Hematopoietic multipotent progenitor cell treated with erythropoietin and hydrocortisone succinate and interleukin-3 and kit ligand, for 4 days (in vitro differentiated cells): ENCODE measurements around the gene OOSP3.
"Not testable (repeated sequence)": the region's sequence is repeated elsewhere in the genome, so short reads cannot be mapped to it uniquely, and the experiment has no call there.

Experiments used
- DNase-seq: peaks from one replicate; pipeline ENCODE4 v3.0.0-alpha.2; 2015

The OOSP3 gene, protein sequence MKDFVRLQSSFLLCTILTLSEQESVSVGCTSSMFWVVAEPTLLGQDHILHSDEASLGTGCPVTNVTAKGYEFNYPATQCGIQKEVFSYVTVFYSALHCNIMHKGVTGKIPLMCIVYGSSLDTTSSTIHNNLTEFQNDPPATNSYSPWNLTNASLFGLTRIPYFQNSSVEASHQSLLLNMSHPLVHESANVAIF

DNA sequence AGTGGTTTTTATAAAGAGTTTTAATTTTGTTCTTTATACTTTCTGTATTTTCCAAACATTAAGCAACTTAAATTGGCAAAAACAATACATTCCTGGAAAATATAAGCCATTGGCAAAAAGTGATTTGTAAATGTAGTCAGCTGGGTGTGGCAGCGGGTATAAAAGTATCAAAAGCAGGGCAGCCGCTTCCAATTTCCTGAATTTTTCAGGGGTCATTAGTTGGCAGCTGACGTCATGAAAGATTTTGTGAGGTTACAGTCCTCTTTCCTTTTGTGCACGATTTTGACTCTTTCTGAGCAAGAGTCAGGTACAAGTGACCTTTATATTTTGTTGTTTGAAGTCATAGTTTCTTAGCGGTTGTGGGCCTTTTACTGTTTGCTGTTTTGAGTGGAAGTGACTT lies at the start of gene OOSP3:
TSS of gene OOSP3 (plus strand) at position 208 of the 400 bp plus-strand sequence. CDS start at position 235, 27 bp downstream.
- DNase-seq: no peak

DNA sequence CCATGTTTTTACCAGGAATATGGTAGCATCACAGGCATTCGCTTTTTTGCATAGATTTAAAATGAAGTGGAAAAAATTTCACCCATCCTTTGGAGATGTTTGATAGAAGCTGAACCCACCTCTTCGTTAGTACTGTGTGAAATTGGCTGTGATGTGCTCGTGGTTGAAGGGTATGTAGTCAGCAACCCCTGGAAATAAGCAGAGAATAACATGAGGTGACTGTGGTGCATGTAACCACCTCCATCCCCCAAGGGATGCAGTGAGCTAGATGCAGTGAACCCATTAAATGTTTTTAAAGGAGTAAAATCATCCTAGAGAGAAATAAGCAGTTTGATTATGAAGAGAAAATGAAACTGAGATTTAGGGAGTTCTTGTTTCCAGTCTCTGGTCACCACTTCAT lies 49.2 kb upstream of the OOSP3 start:
- no peak for DNase-seq

DNA sequence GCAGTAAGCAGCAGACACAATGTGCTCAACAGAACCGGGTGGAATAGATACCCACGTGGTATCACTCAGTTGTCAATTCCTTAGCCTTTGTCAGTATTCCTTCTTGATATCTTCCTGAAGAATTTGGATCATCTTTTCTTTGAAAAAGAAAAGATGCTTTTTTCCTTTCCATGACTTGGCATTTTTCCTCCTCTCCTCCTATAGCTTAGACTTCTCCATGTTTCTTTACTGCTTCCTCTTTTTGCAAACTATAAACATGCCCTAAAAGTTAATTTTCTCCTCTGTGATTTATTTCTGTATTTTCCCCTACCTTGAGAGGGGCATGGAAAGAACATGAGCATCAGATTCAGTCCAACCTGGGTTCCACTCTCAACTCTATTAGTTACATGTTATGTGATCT lies 45.0 kb upstream of the OOSP3 start:
- DNase-seq: no peak

DNA sequence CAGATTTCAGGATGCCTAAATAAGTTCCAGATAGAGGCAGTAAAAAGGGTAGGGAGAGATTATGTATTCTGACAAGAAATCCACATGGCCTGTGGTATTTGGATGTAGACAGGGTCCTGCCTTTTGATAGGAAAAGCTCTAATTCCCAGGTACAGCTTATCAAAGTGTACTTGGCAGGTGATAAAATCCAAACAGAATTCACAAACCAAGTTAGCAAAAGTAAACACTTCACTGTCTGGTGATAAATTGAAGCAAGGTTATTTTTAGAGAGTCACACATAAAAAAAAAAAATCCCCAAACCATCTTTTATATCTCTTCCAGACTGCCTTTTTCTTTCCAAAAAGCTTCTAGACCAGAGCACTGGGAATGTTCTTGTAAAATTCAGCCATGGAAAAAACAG lies 39.0 kb upstream of the OOSP3 start:
- no peak for DNase-seq

DNA sequence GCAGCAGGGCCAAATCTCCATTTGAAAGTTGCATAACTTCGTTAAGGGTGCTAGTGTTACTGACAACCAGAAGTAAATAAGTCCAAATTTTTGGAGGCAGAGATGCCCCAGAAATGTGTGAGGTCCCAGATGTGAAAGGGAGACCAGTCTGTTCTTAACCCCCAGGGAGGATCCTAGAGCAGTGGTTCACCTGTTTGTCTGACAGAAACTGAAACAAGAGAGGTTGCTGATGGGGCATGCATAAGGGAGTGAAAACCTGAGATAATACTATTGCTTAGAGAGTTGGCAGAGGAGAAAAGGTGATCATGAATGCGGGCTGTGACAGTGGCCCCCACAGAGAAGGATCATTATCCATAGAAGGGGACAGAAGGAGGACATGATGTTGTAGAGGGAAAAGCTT lies 37.1 kb upstream of the OOSP3 start:
- no peak for DNase-seq

DNA sequence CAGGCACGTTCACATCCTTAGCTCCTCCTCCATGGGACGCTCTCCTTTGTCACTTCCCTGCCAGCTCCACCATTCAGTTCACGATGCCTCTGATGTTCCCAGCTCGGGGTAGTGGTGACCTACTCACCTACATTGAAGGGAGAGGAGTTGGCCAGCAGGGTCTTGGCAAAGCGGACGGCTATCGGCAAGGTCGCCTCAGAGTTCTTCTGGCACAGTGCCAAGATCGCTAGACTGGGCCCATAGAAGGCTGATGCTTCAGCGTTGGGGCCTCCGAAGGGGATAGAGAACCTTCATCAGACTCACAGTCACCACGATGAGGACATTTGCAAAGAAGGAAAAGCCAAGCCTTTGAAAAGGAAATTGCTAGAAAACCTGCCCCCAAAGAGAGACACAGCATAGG lies 36.3 kb upstream of the OOSP3 start:
- no peak for DNase-seq

DNA sequence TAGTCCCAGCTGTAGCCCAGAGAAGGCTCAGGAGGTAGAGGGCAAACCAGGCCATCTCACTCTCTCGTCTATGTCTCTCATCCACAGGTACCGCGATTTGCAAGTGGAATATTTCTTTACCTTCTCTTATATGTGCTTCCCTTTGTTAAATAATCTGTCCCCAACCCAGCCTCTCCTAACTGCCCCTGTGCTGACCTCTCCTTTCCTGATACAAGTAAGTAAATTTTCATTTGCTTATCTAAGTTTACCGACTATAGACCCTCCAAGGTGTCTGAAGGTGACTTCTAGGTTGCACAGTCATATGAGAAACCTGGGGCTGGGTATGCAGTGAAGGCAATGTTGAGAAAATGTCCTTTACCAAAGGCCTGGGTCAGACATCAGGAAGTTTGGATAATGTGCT lies 33.2 kb upstream of the OOSP3 start, which contains the start of gene CBLIF:
TSS of gene CBLIF (minus strand) at position 101 of the 400 bp plus-strand sequence. CDS start at position 55, 46 bp downstream.
- DNase-seq: no peak

DNA sequence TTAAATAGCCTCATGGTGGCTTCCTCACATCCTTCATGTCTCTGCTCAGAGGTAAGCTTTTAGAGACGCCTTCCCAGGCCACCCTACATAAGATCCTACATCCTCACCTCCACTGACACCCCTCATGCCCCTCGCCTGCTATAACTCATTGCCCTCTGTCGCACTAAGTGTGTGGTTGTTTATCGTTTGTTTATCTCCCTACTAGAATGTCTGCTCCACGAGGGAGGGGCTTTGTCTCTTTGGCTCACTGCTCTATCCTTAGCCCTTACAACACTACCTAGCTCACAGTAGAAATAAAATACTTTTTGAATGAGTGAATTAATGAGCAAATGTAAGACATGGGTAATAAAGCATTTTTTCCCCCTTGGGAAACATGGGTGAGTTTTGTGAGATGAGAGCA lies 32.0 kb upstream of the OOSP3 start:
- DNase-seq: no peak

DNA sequence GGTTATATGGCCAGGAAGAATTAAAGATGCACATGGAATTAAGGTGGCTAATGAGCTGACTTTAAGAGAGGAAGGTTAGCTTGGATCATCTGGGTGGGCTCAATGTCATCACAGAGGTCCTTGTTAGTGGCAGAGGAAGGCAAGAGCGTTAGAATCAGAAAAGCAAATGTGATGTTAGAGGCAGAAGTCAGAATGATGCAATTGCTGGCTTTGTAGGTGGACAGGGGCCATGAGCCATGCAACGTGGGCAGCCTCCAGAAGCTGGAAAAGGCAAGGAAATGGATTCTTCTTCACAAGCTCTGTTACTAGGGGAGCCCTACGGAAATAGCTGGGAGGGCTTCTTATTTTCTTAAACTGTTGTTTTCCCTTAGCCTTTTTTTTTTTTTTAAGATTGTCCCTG lies 31.0 kb upstream of the OOSP3 start:
- no peak for DNase-seq

DNA sequence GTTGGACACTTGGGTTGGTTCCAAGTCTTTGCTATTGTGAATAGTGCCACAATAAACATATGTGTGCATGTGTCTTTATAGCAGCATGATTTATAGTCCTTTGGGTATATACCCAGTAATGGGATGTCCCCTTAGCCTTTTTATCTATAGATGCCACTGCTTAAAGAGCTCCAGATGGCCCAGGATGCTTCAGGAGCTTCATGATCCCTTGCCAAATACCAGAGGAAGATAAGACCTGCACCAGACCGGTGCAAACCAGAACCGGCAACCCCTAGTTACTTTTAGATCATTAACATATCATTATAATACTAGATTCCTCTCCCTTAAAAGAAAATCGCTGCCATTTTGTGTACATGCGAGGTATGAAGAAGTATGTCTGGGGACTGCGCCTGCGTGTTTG lies 30.1 kb upstream of the OOSP3 start:
- not testable (repeated sequence) for DNase-seq

DNA sequence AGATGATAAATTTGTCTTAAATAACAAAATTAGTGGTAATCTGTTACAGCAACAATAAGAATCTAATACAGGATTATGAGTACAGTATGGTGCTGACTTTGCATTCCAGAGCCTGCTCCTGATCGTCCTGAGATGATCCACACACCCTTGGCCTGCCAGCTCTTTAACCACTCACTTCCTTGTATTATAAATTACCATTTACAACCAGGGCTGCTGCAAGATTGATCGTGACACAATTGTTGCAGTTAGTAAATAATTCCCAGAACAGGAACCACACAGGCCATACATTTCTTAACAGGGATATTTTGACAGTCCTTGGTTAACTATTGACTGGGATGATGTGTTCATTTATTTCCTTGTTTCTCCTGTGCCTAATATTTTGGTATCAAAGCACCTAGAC lies 29.5 kb upstream of the OOSP3 start:
- no peak for DNase-seq

DNA sequence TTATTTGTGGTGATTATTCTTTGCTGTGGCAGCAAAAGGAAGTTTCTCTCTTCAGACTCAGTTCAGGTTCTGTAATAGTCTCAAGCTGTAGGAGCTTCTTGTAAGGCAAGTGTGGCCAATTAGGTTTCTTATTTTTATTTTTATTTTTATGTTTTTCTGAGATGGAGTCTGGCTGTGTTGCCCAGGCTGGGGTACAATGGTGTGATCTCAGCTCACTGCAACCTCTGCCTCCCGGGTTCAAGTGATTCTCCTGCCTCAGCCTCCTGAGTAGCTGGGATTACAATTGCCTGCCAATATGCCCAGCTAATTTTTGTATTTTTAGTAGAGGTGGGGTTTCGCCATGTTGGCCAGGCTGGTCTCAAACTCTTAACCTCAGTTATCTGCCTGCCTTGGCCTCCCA lies 29.0 kb upstream of the OOSP3 start:
- not testable (repeated sequence) for DNase-seq

DNA sequence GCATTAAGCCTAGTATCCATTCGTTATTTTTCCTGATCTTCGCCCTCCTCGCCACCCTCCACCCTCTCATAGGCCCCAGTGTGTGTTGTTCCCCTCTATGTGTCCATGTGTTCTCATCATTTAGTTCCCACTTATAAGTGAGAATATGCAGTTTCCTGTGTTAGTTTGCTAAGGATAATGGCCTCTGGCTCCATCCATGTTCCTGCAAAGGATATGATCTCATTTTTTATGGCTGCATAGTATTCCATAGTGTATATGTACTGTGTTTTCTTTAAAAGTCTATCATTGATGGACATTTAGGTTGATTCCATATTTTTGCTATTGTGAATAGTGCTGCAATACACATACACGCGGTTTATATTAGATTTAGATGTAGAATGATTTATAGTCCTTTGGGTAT lies 27.2 kb upstream of the OOSP3 start:
- DNase-seq: not testable (repeated sequence)

DNA sequence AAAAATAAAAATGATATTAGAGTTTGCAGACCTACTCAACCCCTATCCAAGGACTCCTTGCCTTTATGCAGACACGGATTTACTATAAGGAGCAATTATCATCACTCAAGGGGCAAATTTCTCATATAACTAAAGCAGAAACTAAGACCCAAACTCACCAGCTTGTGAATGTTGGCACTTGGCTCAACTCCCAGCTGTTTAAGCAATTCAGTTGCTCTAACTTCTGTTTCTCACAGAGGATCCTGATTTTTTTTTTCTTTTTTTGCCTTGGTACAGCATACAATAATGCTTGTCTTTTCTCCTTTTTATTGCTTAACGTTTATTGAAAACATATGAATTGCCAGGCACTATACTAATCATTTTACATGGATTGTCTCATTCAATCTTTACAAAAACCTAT lies 23.7 kb upstream of the OOSP3 start:
- DNase-seq: peak; percentile 30

DNA sequence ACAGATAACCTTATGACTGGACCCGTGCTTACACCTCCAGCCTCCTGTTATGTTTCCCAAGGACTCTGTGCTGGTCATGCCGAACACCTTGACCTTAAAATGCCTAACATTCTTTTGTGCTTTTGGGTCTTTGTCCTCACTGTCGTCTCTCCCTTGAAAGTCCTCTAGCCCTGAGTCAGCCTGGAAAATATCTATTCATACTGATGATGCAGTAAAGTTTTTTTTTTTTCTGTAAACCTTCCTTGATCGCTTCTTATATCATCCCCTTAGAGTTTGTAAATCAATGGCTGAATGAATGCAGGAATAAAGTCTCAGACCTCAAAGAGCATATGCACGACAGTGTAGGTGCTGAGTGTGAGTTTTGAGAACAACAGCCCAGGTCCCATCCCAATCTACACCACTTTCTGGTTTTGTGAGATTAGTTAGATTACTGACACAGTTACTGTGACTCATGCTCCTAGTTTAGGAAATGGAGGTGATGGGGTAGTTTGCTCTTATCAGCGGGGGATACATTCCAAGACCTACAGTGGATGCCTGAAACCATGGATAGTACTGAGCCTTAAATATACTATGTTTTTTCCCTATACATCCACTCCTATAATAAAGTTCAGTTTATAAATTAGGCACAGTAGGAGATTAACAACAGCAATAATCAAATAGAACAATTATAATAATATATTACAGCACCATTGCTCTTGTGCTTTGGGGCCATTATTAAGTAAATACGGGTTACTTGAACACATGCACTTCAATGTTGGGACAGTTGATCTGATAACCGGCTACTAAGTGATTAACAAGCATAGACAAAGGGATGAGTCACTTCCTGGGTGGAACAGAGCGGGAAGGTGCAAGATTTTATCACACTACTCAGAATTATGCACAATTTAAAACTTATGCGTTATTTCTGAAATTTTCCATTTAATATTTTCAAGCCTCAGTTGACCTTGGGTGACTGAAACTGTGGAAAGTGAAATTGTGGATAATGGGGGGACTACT lies 20.8 kb upstream of the OOSP3 start:
- DNase-seq: peak; percentile 70

DNA sequence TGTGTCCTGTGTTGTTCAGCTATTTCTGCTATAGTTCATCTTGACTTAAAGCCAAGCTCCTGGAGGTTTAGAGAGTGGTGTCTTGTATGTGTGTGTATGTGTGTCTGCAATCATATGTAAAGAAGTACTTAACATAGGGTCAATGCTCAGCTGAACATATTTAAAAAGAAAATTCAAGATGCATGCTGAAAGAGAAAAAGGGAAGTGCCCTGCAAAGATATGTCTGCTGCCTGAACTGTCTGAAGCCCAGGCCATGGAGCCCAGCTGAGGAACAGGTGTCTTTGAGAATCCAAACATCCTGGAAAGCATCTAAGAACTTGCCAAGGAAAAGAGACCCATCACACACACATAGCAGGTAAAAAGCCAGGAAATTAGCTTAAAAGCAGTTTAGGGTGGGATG lies 18.9 kb upstream of the OOSP3 start:
- peak; percentile 44 for DNase-seq

DNA sequence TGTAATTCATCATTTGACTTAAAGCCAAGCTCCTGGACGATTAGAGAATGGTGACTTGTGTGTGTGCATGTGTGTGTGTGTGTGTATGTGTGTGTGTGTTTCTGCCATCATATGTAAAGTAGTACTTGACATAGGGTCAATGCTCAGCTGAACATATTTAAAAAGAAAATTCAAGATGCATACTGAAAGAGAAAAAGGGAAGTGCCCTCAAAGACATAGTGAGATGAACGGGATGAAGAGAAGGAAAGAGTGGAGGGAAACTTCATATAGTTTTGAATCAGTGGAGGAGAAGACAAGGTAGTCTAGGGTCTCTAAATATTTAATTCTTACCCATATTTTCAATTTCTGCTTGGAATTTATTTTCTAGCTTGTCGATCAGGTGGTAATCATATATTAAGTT lies 16.3 kb upstream of the OOSP3 start:
- DNase-seq: no peak

DNA sequence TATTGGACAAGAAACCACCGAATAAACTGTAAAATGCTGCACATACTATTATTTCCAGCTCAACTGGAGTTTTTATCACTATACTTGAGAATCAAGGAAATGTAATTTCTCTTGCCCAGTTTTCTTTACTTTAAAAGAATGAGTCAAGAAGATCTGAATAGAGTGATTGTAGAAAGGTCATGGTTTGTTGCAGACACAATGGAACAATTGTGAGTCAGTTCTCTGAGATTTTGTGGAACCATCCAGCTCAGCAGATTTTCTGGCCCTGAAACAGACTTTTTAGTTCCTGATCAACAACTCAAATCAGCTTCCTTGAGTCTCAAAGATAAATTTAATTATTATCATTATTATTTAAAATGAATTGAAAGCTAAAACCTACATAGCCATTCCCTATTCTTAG lies 13.6 kb upstream of the OOSP3 start:
- no peak for DNase-seq

DNA sequence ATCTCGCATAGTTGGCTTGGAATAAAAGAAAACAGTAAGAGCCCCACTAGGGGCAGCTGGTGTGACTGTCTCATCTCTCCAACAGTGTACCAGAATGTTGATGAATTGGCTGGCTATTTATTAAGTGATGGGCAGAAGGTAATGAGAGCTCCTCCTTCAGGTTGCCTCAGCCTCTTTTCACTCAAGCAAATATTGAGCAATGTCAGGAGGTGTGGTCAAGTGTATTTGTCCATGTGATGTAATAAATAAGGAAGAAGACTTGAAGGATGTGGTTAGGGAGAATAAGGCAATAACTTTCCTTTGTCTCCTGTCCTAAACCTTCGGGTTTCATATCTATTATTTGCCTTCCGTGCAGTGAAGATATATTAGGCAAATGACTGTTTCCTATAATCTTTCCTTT lies 12.2 kb upstream of the OOSP3 start, which contains the start of gene TCN1:
TSS of gene TCN1 (minus strand) at position 91 of the 400 bp plus-strand sequence. CDS start at position 74, 17 bp downstream.
- DNase-seq: peak; percentile 82

DNA sequence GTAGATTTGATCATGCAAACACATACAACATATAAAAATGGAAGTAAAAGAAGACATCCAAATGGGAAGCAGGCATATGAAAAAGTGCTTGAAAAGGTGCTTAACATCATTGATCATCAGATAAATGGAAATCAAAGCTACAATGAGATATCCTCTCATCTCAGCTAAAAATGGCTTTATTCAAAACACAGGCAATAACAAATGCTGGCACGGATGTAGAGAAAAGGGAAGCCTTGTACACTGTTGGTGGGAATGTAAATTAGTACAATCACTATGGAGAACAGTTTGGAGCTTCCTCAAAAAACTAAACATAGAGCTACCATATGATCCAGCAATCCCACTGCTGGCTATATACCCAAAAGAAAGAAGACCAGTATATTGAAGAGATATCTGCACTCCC lies 11.7 kb upstream of the OOSP3 start:
- DNase-seq: no peak

DNA sequence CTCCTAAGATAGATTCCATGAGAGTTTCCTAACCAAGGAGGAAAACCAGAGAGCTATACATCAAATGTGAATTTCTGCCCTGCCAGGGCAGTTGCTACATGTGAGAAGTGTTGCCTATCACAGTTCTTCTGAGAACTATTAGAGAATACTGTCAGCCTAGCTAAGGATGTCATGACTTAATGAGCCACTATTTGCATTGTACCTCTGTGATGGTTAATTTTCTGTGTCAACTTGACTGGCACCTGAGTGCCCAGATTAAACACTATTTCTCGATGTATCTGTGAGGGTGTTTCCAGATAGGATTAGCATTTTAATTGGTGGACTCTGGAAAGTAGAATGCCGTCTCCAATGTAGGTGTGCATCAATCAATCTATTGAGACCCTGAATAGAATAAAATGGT lies 10.6 kb upstream of the OOSP3 start:
- DNase-seq: no peak

DNA sequence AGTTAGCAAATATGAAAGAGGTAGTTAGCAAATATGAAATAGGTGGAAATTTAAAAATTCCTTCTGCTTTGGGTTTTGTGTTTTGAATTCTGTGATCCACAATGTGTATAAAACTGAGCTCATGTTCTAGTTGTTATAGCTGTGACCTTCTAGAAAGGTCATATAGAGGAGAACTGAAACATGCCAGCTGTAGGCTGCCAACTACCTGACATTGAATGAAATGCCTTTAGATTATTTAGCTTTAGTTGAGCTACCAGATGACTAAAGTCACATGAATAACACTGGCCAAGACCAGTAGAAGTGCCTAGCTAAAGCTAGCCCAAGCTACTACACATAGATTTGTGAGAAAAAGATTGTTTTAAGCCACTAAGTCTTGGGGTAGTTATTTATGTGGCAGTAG lies 6.5 kb upstream of the OOSP3 start:
- DNase-seq: no peak

DNA sequence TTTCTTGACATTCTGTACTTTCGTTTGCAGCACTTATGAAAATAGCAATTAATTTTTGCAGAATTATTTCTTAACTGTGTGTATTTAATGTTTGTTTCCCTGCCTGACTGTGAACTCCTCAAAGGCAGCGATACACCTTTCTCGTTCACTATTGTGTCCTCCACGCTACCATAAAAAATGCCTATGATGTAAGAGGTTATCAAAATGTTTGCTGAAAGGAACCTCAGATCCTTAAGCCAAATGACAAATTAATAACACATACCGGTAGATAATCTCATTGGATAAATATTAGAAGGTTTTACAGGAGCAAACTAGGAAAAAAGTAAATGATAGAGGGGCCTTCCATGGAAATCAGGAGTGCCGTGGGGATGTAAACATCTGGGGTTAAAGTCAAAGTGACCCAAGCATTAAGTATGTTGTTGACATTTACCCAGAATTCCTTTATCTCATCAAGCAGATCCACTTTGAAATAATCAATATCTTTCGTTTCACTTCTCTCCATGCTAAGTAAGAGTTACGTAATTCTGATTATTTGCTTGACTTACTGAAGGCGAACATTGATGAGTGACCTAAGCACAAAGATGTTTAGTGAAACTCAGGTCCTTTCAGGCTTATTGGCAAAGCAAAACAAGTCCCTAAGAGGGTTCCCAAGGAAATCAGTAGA lies 2.6 kb upstream of the OOSP3 start:
- no peak for DNase-seq

DNA sequence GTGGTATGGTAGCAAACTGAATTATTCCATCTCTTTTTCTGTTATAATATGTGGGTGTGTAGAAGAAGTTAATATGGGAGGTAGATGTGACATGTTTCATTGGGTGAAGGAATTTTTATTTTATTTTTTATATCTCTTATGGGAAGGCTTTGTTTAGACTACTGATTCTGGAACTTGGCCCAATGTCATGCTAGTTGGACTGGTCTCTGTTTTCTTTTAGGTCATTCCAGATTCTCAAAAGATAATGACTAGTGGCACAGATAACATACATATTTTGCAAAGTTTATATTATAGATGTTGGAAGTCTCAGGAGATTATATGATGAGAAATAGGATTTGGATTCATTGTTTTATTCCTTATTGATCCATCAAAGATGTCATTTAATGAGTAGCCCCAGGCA lies 1.3 kb upstream of the OOSP3 start:
- no peak for DNase-seq
